Measurements from ENCODE around the gene TPP2. TPM values are rescaled to one million over a fixed set of nuclear protein-coding genes. Genes with fewer than 3 reads are reported as not detected.

TPP2 gene
- polyA plus RNA-seq, 3 donors: 13.1 to 18.9 (median 16.1) TPM

GRCh38 chr13:102589301-102589822 is 7.4 kb upstream of the TPP2 start:
- H3K27ac ChIP-seq (ENCODE audit: low read depth, low read length): no peak overlapping the region
- WGBS, 3 donors: 70 to 86% (median 73%) methylated on average over 7 of the region's 7 CpGs

- 1% methylated on average over 36 of the region's 36 CpGs for WGBS, 3 donors
- H3K27ac ChIP-seq (ENCODE audit: low read depth, low read length): no peak overlapping the region
These were observed 4.6 kb upstream of the TPP2 start for GRCh38 chr13:102591988-102592781.

GRCh38 chr13:102593466-102593865 is 3.3 kb upstream of the TPP2 start:
- no peak overlapping the region for H3K27ac ChIP-seq (ENCODE audit: low read depth, low read length)
- 62 to 83% (median 63%) methylated on average over 3 of the region's 3 CpGs for WGBS, 3 donors

GRCh38 chr13:102597029-102597961 is 509 bp downstream of the TPP2 start:
- 1 to 2% (median 2%) methylated on average over 52 to 67 of the region's 67 CpGs for WGBS, 3 donors
- peak overlapping the region; percentile 94 for H3K27ac ChIP-seq (ENCODE audit: low read depth, low read length)

DNA sequence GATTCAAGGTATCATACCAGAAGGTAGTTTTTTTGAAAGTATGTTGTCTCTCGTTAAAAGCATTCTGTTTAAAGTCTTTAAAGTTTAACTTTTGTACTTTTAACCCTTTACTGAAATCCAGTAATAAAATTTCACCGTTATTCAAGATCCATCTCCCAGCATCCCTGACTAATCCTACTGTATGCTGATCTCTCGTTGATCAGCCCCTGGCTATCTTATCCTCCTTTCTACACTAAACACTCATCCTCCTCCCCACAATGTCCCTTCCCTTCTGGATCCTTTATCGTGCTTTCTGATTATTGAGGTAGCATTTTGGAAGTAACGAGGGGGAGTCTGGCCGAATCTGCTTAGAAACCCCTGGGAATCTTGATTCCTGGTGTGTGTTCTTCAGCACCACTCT is 1.3 kb downstream of the TPP2 start:
- 2 to 6% (median 5%) methylated on average over 6 of the region's 6 CpGs for WGBS, 3 donors
- no peak overlapping the region for H3K27ac ChIP-seq (ENCODE audit: low read depth, low read length)

- H3K27ac ChIP-seq (ENCODE audit: low read depth, low read length): no peak overlapping the region
- WGBS, 3 donors: 51 to 80% (median 56%) methylated on average over 3 of the region's 3 CpGs
These were observed 2.7 kb downstream of the TPP2 start for GRCh38 chr13:102599426-102600012.

DNA sequence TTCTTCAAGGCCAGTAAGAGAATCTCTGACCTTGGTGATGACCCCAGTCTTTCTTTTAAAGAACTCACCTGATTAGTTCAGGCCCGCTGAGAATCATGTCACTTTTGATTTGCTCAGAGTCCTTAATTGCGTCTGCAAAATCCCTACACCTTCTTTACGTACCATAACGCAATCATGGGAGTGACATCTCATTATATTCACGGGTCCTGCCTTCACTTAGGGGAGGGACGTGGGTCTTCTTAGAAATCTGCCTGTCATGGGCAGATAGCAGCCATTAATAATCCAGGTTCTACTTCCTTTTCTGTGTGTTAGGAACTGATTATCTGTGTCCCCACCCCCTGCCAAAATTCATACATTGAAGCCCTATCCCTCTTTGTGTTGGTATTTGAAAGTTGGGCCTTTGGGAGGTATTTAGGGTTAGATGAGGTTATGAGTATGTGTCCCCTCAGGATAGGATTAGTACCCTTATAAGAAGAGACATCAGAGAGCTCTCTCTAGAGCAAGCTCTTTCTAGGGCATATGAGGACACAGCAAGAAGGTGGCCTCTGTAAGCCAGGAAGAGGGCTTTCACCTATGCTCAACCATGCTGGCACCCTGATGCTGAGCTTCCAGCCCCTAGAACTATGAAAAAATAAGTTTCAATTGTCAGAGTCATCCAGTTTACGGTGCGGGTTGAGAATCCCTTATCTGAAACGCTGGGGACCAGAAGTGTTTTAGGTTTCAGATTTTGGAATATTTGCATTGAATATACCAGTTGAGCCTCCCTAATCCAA is 9.9 kb downstream of the TPP2 start:
- no peak overlapping the region for H3K27ac ChIP-seq (ENCODE audit: low read depth, low read length)
- WGBS, 3 donors: 90 to 94% (median 92%) methylated on average over 9 of the region's 9 CpGs

DNA sequence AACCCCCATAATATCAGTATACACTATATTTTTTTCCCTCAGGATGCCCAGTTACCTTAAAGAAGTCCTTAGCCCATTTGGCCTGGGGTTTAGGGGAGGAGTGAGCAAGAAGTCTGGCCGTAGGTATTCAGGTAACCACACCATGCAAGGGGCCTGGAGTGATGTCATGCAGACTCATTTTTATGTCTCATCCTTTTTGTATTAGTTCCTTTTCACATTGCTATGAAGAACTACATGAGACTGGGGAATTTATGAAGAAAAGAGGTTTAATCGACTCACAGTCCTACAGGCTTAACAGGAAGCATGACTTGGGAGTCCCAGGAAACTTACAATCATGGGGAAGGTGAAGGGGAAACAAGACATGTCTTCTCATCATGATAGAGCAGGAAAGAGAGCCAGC is 12.2 kb downstream of the TPP2 start:
- 93 to 96% (median 93%) methylated on average over 2 of the region's 2 CpGs for WGBS, 3 donors
- no peak overlapping the region for H3K27ac ChIP-seq (ENCODE audit: low read depth, low read length)

- 87 to 92% (median 90%) methylated on average over 4 of the region's 4 CpGs for WGBS, 3 donors
- H3K27ac ChIP-seq (ENCODE audit: low read depth, low read length): no peak overlapping the region
These were observed 12.9 kb downstream of the TPP2 start for GRCh38 chr13:102609696-102610095.

GRCh38 chr13:102610296-102610895 is 13.6 kb downstream of the TPP2 start:
- whole genome bisulfite sequencing, 3 donors: 97 to 99% (median 98%) methylated on average over 9 of the region's 9 CpGs
- no peak overlapping the region for H3K27ac ChIP-seq (ENCODE audit: low read depth, low read length)

DNA sequence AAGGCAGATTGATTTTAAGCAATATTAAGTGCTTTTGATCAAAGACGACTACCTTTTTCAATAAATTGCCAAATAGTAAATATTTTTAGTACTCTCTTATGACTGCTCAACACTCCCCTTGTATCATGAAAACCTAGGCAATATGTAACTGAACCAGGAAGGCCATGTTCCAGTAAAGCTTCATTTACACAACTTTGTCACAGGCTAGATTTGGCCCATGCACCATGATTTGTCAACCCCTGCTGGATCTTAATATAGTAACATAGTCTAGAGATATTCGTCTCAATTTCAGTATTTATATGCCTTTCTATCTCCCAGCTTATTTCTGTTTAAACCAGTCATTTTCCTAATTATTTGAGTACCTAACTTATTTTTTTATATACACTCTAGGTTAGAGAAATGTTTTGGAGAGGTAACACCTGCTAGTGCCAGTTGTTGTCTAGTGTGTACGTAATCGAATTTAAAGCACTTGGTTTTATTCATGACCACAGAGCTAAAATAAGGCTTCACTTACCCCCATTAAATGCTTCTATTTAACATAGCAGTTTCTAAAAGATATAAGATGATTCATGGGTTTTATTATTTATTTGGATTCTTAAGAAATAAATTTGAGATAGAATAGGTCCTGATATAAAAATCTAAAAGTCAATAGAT is 21.0 kb downstream of the TPP2 start:
- H3K27ac ChIP-seq (ENCODE audit: low read depth, low read length): no peak overlapping the region
- 81 to 93% (median 87%) methylated on average over 4 of the region's 4 CpGs for WGBS, 3 donors

- WGBS, 3 donors: 88 to 92% (median 89%) methylated on average over 6 of the region's 6 CpGs
These were observed 23.7 kb downstream of the TPP2 start for GRCh38 chr13:102620516-102620915.

DNA sequence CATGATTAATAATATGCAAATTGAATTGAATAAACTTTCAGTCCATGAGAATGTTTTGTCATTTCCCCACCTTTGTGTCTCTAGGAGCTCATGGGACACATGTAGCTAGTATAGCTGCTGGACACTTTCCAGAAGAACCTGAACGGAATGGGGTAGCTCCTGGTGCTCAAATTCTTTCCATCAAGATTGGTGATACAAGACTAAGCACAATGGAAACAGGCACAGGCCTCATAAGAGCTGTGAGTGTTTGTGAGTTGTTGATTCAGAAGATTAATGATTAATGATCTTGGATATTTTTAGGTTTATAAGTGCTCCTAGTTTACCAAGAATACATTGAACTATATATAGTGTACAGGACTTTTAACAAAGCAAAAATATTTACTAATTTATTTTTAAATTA is 30.1 kb downstream of the TPP2 start:
- 33 to 89% (median 76%) methylated on average over 1 of the region's 1 CpG for WGBS, 3 donors
- H3K27ac ChIP-seq (ENCODE audit: low read depth, low read length): no peak overlapping the region

More at GRCh38 chr13:102620516-102620915, 23.7 kb downstream of the TPP2 start:
- no peak overlapping the region for H3K27ac ChIP-seq (ENCODE audit: low read depth, low read length)

DNA sequence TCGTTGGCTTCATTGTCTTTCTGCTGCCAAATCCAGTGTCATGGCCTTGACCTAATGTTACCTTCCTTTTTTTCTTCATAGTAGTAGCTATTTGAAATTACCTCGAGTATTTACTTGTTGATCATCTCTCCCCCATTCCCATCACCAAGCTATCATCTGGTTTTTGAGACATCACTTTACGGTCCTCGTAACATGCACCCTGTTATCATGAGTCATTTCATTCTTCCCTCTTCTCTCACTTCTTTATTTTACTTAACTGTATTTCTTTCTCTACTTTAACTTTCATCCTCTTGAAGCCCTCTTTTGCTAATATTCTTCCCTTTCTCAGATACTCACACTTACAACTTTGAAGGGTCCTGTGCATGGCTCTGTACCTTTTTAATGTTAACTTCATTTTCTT is 31.8 kb downstream of the TPP2 start:
- WGBS, 3 donors: 63 to 85% (median 84%) methylated on average over 4 of the region's 4 CpGs

DNA sequence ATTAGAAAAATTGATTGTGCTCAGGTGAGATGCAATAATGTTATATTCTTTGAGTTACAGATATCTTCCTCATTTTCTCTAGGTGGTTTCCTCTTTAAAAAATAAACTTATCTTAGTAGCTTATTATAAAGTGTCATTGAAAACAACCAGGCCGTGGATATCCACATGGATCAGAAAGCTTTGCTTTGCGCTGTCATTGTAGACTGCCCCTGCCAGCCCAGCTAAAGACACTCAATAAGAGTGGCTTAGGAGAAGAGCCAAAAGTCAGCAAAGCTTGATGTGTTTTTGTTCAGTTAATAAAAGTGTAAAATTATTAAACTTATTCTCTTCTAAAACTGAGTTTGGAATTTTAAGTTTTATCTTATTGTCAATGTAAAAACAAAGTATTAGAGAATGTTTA is 34.4 kb downstream of the TPP2 start:
- WGBS, 3 donors: 88 to 95% (median 95%) methylated on average over 2 of the region's 2 CpGs

More for the DNA sequence above, 31.8 kb downstream of the TPP2 start:
- H3K27ac ChIP-seq (ENCODE audit: low read depth, low read length): no peak overlapping the region

GRCh38 chr13:102638741-102639140 is 42.0 kb downstream of the TPP2 start:
- WGBS, 3 donors: 72 to 89% (median 74%) methylated on average over 3 of the region's 3 CpGs

More for the DNA sequence above, 34.4 kb downstream of the TPP2 start:
- H3K27ac ChIP-seq (ENCODE audit: low read depth, low read length): no peak overlapping the region

GRCh38 chr13:102642029-102642428 is 45.2 kb downstream of the TPP2 start:
- 47 to 76% (median 67%) methylated on average over 4 of the region's 4 CpGs for WGBS, 3 donors
- no peak overlapping the region for H3K27ac ChIP-seq (ENCODE audit: low read depth, low read length)

More at GRCh38 chr13:102638741-102639140, 42.0 kb downstream of the TPP2 start:
- H3K27ac ChIP-seq (ENCODE audit: low read depth, low read length): no peak overlapping the region
